Measurements from ENCODE around the gene TSEN15.

GRCh38 chr1:184082541-184083415 is 31.2 kb downstream of the TSEN15 start:
- no peak for TF ChIP-seq CTCF (IDR thresholded peaks at IDR 0.05)
- no peak for TF ChIP-seq EP300 (IDR thresholded peaks at IDR 0.05)
